Naive thymus-derived CD8-positive, alpha-beta T cell (primary cell): Measurements from ENCODE around the gene CTBP2. TPM values are rescaled to one million over a fixed set of nuclear protein-coding genes. Genes with fewer than 3 reads are reported as not detected.

Experiments
- ATAC-seq, 2 donors: fragments of 150-1000 bp; cut with Tn5 transposase in 1 of 2; sonication (Bioruptor Pico), chemical (Tn5 transposase) in 1 of 2; 1 replicate in 1 of 2; 2 replicates in 1 of 2; pipeline ENCODE4 v1.10.0; 2021; ENCODE audit warnings: mild to moderate bottlenecking in 2 of 2, moderate library complexity in 2 of 2
- POLR2A ChIA-PET: fragments of 350-600 bp; sonication (Branson Sonifier 250); formaldehyde crosslinking; loops from one replicate; lab custom pipeline; 2021; ENCODE audit warnings: antibody characterized with exemption; lab: Charles Lee
- DNase-seq, 10 donors: peaks; one replicate each; pipeline versions ENCODE4 v3.0.0 to v3.0.0-alpha.2; 2020 to 2022
- H3K27ac Mint-ChIP-seq, 10 donors: one replicate each; pipeline ENCODE4 v1.8.0; 2020 to 2022; ENCODE audit warnings: mild to moderate bottlenecking in 10 of 10, mixed read lengths in 10 of 10, moderate library complexity in 4 of 10, inconsistent platforms in 1 of 10
- H3K27me3 Mint-ChIP-seq, 5 donors: one replicate each; pipeline ENCODE4 v1.8.0; 2021 to 2022; ENCODE audit warnings: mixed read lengths in 5 of 5
- H3K36me3 Mint-ChIP-seq, 3 donors: one replicate each; pipeline ENCODE4 v1.8.0; 2020 to 2022; ENCODE audit warnings: mixed read lengths in 3 of 3, mild to moderate bottlenecking in 2 of 3, inconsistent platforms in 1 of 3
- H3K4me1 Mint-ChIP-seq, 4 donors: one replicate each; pipeline ENCODE4 v1.8.0; 2021 to 2022; ENCODE audit warnings: mixed read lengths in 4 of 4
- H3K4me3 Mint-ChIP-seq, 10 donors: one replicate each; pipeline ENCODE4 v1.8.0; 2020 to 2022; ENCODE audit warnings: mild to moderate bottlenecking in 10 of 10, mixed read lengths in 10 of 10, moderate library complexity in 6 of 10, inconsistent platforms in 1 of 10
- H3K9me3 Mint-ChIP-seq, 9 donors: one replicate each; pipeline ENCODE4 v1.8.0; 2020 to 2022; ENCODE audit warnings: mixed read lengths in 9 of 9, mild to moderate bottlenecking in 3 of 9, inconsistent platforms in 1 of 9, moderate library complexity in 1 of 9
- polyA plus RNA-seq, 3 donors: library from polyadenylated mRNA; unstranded; fragments of 300-500 nt; fragmentation: Illumina TruSeq; gene quantifications; one replicate each; pipeline ENCODE4 v1.2.3, GENCODE V29; 2021
- total RNA-seq, 8 experiments: library from RNA in 2 of 8; stranded (reverse) in 2 of 8; gene quantifications; one replicate each; pipeline ENCODE4 v1.2.3 and lab custom pipeline; 2021 to 2026

CTBP2 gene
- total and polyA plus RNA-seq, 5 experiments from 2014 or later, result 0.05 to 3.1 (median 0.42) TPM

GRCh38 chr10:125000366-125001312 lies 159.7 kb downstream of the CTBP2 start:
- Mint-ChIP-seq H3K9me3 (no peaks in the 10 kb centered on the region), H3K4me1 (peaks cover 0 to 7% (median 0%) of the 10 kb centered on the region in 4 donors), H3K27me3 (no peaks in the 10 kb centered on the region), H3K27ac (peak overlapping the region in 1 of 10 donors; percentile 71), H3K36me3 (no peaks in the 10 kb centered on the region), H3K4me3 (no peak overlapping the region)
- ATAC-seq, result no peak
- POLR2A ChIA-PET, result no interaction called here
- DNase-seq, result no peak

GRCh38 chr10:124999433-125000365 lies 160.7 kb downstream of the CTBP2 start:
- Mint-ChIP-seq H3K36me3 (no peaks in the 10 kb centered on the region), H3K27me3 (no peaks in the 10 kb centered on the region), H3K9me3 (no peaks in the 10 kb centered on the region), H3K4me1 (peaks cover 0 to 7% (median 0%) of the 10 kb centered on the region in 4 donors), H3K27ac (peak overlapping the region in 2 of 10 donors; percentile 44 to 55), H3K4me3 (no peak overlapping the region)
- no peak for DNase-seq
- POLR2A ChIA-PET, result no interaction called here
- ATAC-seq, result no peak

- DNase-seq (no peak), ATAC-seq (no peak)
- H3K9me3 Mint-ChIP-seq, result no peaks in the 10 kb centered on the region
- POLR2A ChIA-PET, result no interaction called here
- H3K27me3 Mint-ChIP-seq, result no peaks in the 10 kb centered on the region
- peaks cover 0 to 7% (median 0%) of the 10 kb centered on the region in 4 donors for H3K4me1 Mint-ChIP-seq
- no peak overlapping the region for H3K27ac Mint-ChIP-seq
- no peaks in the 10 kb centered on the region for H3K36me3 Mint-ChIP-seq
- no peak overlapping the region for H3K4me3 Mint-ChIP-seq
Observed at GRCh38 chr10:124998624-124999291, 161.6 kb downstream of the CTBP2 start.

GRCh38 chr10:124997771-124998623 lies 162.4 kb downstream of the CTBP2 start:
- peaks cover 0 to 7% (median 0%) of the 10 kb centered on the region in 4 donors for H3K4me1 Mint-ChIP-seq
- DNase-seq (no peak), ATAC-seq (no peak)
- H3K27me3 Mint-ChIP-seq, result no peaks in the 10 kb centered on the region
- H3K27ac Mint-ChIP-seq, result no peak overlapping the region
- POLR2A ChIA-PET, result no interaction called here
- H3K9me3 Mint-ChIP-seq, result no peaks in the 10 kb centered on the region
- no peaks in the 10 kb centered on the region for H3K36me3 Mint-ChIP-seq
- no peak overlapping the region for H3K4me3 Mint-ChIP-seq

GRCh38 chr10:124997306-124997705 lies 163.1 kb downstream of the CTBP2 start:
- no peaks in the 10 kb centered on the region for H3K36me3 Mint-ChIP-seq
- ATAC-seq (no peak), DNase-seq (peak in 1 of 10 donors; percentile 8)
- no peaks in the 10 kb centered on the region for H3K27me3 Mint-ChIP-seq
- peaks cover 0 to 7% (median 0%) of the 10 kb centered on the region in 4 donors for H3K4me1 Mint-ChIP-seq
- H3K4me3 Mint-ChIP-seq, result no peak overlapping the region
- no peaks in the 10 kb centered on the region for H3K9me3 Mint-ChIP-seq
- POLR2A ChIA-PET, result no interaction called here
- H3K27ac Mint-ChIP-seq, result no peak overlapping the region

- Mint-ChIP-seq H3K4me3 (no peak overlapping the region), H3K4me1 (peaks cover 0 to 7% (median 0%) of the 10 kb centered on the region in 4 donors), H3K9me3 (no peaks in the 10 kb centered on the region), H3K36me3 (no peaks in the 10 kb centered on the region), H3K27ac (no peak overlapping the region), H3K27me3 (no peaks in the 10 kb centered on the region)
- no peak for ATAC-seq
- peak in 1 of 10 donors; percentile 13 for DNase-seq
- POLR2A ChIA-PET, result no interaction called here
Observed at GRCh38 chr10:124996854-124997215, 163.5 kb downstream of the CTBP2 start.

- no peaks in the 10 kb centered on the region for H3K9me3 Mint-ChIP-seq
- POLR2A ChIA-PET, result no interaction called here
- DNase-seq (peak in 1 of 10 donors; percentile 11), ATAC-seq (no peak)
- peaks cover 0 to 7% (median 0%) of the 10 kb centered on the region in 4 donors for H3K4me1 Mint-ChIP-seq
- no peaks in the 10 kb centered on the region for H3K36me3 Mint-ChIP-seq
- H3K27me3 Mint-ChIP-seq, result no peaks in the 10 kb centered on the region
- no peak overlapping the region for H3K27ac Mint-ChIP-seq
- H3K4me3 Mint-ChIP-seq, result no peak overlapping the region
Observed at GRCh38 chr10:124996127-124996853, 164.1 kb downstream of the CTBP2 start.

- DNase-seq, result peak in 1 of 10 donors; percentile 8
- no peaks in the 10 kb centered on the region for H3K9me3 Mint-ChIP-seq
- H3K36me3 Mint-ChIP-seq, result no peaks in the 10 kb centered on the region
- H3K4me1 Mint-ChIP-seq, result peaks cover 0 to 1% (median 0%) of the 10 kb centered on the region in 4 donors
- POLR2A ChIA-PET, result no interaction called here
- no peak overlapping the region for H3K4me3 Mint-ChIP-seq
- peak overlapping the region in 2 of 10 donors; percentile 3 to 52 for H3K27ac Mint-ChIP-seq
- no peaks in the 10 kb centered on the region for H3K27me3 Mint-ChIP-seq
- no peak for ATAC-seq
Observed at GRCh38 chr10:124995605-124996004, 164.8 kb downstream of the CTBP2 start.

- Mint-ChIP-seq H3K9me3 (no peaks in the 10 kb centered on the region), H3K27ac (no peak overlapping the region)
- POLR2A ChIA-PET, result interaction anchor here (0.6 kb wide), 1 partner anchor 457 kb away, joined by 3 read pairs; no protein-coding TSS in a partner anchor
Observed at GRCh38 chr10:124994573-124995473, 165.5 kb downstream of the CTBP2 start.

GRCh38 chr10:124993736-124994451 lies 166.5 kb downstream of the CTBP2 start:
- H3K9me3 Mint-ChIP-seq, result no peaks in the 10 kb centered on the region
- H3K4me1 Mint-ChIP-seq, result peaks cover 0 to 4% (median 0%) of the 10 kb centered on the region in 4 donors
- POLR2A ChIA-PET, result no interaction called here
- peaks cover 2 to 10% (median 5%) of the 10 kb centered on the region in 3 donors for H3K36me3 Mint-ChIP-seq
- no peak for ATAC-seq
- DNase-seq, result no peak
- H3K27ac Mint-ChIP-seq, result peak overlapping the region in 1 of 10 donors; percentile 25
- H3K4me3 Mint-ChIP-seq, result no peak overlapping the region
- H3K27me3 Mint-ChIP-seq, result no peaks in the 10 kb centered on the region

More at GRCh38 chr10:124994573-124995473, 165.5 kb downstream of the CTBP2 start:
- no peak overlapping the region for H3K4me3 Mint-ChIP-seq
- DNase-seq (peak in 1 of 10 donors; percentile 12), ATAC-seq (no peak)
- no peaks in the 10 kb centered on the region for H3K4me1 Mint-ChIP-seq
- H3K36me3 Mint-ChIP-seq, result peaks cover 0 to under 1% (median 0%) of the 10 kb centered on the region in 3 donors
- H3K27me3 Mint-ChIP-seq, result no peaks in the 10 kb centered on the region
